ENCODE data around the gene SLC37A3.
"Not testable (repeated sequence)": the region's sequence is repeated elsewhere in the genome, so short reads cannot be mapped to it uniquely, and the experiment has no call there.

- TF ChIP-seq, protein P1, sequence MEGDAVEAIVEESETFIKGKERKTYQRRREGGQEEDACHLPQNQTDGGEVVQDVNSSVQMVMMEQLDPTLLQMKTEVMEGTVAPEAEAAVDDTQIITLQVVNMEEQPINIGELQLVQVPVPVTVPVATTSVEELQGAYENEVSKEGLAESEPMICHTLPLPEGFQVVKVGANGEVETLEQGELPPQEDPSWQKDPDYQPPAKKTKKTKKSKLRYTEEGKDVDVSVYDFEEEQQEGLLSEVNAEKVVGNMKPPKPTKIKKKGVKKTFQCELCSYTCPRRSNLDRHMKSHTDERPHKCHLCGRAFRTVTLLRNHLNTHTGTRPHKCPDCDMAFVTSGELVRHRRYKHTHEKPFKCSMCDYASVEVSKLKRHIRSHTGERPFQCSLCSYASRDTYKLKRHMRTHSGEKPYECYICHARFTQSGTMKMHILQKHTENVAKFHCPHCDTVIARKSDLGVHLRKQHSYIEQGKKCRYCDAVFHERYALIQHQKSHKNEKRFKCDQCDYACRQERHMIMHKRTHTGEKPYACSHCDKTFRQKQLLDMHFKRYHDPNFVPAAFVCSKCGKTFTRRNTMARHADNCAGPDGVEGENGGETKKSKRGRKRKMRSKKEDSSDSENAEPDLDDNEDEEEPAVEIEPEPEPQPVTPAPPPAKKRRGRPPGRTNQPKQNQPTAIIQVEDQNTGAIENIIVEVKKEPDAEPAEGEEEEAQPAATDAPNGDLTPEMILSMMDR (conservative IDR thresholded peaks at IDR 0.05 in 1 of 2, IDR thresholded peaks at IDR 0.05 in 1 of 2; ENCODE audit: low read depth in 1 of 2, low read length in 2 of 2), result not testable (repeated sequence)
- TF ChIP-seq EZH2 (IDR thresholded peaks at IDR 0.05; ENCODE audit: low read length, missing control alignments), result not testable (repeated sequence)
Observed at GRCh38 chr7:140311128-140311527, 87.2 kb downstream of the SLC37A3 start.
